ENCODE measurements around the gene RFX2. TPM values are rescaled to one million over a fixed set of nuclear protein-coding genes. Genes with fewer than 3 reads are reported as not detected.

RFX2 gene
- total RNA-seq, 4 donors from 2014 or later: 0.31 to 10.5 (median 2.2) TPM

DNA sequence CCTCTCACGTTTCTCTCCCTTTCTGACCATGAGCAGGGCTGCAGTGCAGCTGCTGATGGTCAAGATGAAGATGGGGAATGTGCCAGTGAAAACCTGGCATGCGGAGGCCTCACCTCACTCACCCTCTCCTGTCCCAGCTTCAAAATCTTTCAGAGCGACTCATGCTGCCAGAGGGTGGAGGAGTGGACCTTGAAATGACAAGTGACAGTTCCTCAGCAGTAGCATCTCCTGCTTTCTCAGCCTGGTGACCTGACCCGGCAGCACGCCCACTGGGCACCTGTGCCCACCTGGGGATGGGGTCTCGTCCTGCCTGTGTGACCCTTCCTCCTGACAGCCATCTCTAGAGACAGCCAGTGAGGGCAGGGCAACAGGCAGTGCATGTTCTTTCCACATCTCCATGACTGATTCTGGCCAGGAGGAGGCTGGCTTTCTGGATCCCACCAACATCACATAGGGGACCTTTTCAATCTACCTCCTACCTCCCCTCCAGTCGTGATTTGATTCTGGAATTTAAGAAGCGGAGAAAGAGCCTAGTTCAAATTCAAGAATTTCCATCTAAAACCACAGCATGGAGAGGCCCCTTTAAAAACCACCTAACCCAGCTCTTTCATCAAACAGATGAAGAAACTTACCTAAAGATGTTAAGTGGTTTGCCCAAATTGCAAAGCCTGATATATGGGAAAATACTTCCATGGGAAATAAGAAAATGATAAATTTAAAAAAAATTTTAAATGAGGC lies 45.8 kb downstream of the RFX2 start:
- TF ChIP-seq, protein P1, sequence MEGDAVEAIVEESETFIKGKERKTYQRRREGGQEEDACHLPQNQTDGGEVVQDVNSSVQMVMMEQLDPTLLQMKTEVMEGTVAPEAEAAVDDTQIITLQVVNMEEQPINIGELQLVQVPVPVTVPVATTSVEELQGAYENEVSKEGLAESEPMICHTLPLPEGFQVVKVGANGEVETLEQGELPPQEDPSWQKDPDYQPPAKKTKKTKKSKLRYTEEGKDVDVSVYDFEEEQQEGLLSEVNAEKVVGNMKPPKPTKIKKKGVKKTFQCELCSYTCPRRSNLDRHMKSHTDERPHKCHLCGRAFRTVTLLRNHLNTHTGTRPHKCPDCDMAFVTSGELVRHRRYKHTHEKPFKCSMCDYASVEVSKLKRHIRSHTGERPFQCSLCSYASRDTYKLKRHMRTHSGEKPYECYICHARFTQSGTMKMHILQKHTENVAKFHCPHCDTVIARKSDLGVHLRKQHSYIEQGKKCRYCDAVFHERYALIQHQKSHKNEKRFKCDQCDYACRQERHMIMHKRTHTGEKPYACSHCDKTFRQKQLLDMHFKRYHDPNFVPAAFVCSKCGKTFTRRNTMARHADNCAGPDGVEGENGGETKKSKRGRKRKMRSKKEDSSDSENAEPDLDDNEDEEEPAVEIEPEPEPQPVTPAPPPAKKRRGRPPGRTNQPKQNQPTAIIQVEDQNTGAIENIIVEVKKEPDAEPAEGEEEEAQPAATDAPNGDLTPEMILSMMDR (IDR thresholded peaks at IDR 0.05 in 4 of 5, conservative IDR thresholded peaks at IDR 0.05 in 1 of 5): no peak
- TF ChIP-seq POLR2A (IDR thresholded peaks at IDR 0.05): no peak
- DNase-seq (no peak), ATAC-seq (no peak)
- no peak overlapping the region for H3K27ac ChIP-seq
- in situ Hi-C loops (cut with MboI; ENCODE audit: low sequenced_read_pairs in 4 of 4): no loop called here
- no peak overlapping the region for H3K4me3 ChIP-seq
- peaks cover 0 to 3% (median 0%) of the 10 kb centered on the region in 3 donors for H3K27me3 ChIP-seq
- no peaks in the 10 kb centered on the region for H3K36me3 ChIP-seq
- H3K9me3 ChIP-seq: no peaks in the 10 kb centered on the region
- peaks cover 22 to 36% of the 10 kb centered on the region in 2 donors for H3K4me1 ChIP-seq
- intact Hi-C loops (cut with DNase I; ENCODE audit: low total_unique reads): no loop called here

DNA sequence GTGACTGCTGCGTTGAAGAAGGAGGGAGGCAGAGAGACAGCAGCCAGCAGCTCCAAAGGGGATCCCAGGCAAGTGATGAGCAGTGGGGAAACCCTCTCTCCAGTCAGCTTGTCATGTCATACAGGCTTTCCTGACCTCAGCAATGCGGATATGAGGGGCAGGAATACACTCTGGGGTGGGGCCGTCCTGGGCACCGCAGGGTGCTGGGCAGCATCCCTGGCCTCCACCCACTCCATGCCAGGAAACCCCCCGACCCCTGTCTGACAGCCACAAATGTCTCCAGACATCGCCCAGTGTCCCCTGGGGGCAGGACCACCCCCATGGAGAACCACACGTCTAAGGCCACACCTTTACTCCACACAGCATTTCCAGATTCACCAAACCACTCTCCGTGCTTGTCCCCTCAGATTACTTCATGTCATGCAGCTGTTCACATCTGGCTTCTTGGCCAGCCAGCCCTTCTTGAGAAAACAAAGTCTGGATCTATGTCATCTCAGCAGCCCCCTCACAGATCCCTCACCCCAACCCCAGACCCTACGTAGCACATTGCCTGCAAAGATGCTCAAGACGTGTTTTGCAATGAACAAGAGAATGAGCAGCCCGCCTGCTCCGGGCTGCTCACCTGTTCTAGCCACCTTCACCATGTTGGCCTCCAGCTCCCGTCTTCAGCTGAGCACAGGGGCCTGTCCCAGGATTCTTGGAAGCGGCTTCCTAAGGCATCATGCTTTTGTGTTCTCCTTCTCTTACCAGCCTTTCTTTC lies 46.5 kb downstream of the RFX2 start:
- intact Hi-C loops (cut with DNase I; ENCODE audit: low total_unique reads): no loop called here
- H3K9me3 ChIP-seq: no peaks in the 10 kb centered on the region
- H3K4me3 ChIP-seq: no peak overlapping the region
- H3K27ac ChIP-seq: no peak overlapping the region
- DNase-seq: no peak
- in situ Hi-C loops (cut with MboI; ENCODE audit: low sequenced_read_pairs in 4 of 4): no loop called here
- ATAC-seq: no peak
- peaks cover 0 to 3% (median 0%) of the 10 kb centered on the region in 3 donors for H3K27me3 ChIP-seq
- H3K4me1 ChIP-seq: peaks cover 24 to 36% of the 10 kb centered on the region in 2 donors
- H3K36me3 ChIP-seq: no peaks in the 10 kb centered on the region
- TF ChIP-seq, protein P1 (IDR thresholded peaks at IDR 0.05 in 4 of 5, conservative IDR thresholded peaks at IDR 0.05 in 1 of 5): no peak
- TF ChIP-seq POLR2A (IDR thresholded peaks at IDR 0.05): no peak

- no peak for ATAC-seq
- in situ Hi-C loops (cut with MboI; ENCODE audit: low sequenced_read_pairs in 4 of 4): no loop called here
- no peaks in the 10 kb centered on the region for H3K36me3 ChIP-seq
- no peaks in the 10 kb centered on the region for H3K9me3 ChIP-seq
- H3K27me3 ChIP-seq: peaks cover 0 to 3% (median 0%) of the 10 kb centered on the region in 3 donors
- H3K4me3 ChIP-seq: no peak overlapping the region
- intact Hi-C loops (cut with DNase I; ENCODE audit: low total_unique reads): no loop called here
- peaks cover 30 to 38% of the 10 kb centered on the region in 2 donors for H3K4me1 ChIP-seq
- H3K27ac ChIP-seq: peak overlapping the region; percentile 28 to 46 (median 38)
- TF ChIP-seq, protein P1 (IDR thresholded peaks at IDR 0.05 in 4 of 5, conservative IDR thresholded peaks at IDR 0.05 in 1 of 5): no peak
- DNase-seq: no peak
Measured at GRCh38 chr19:6062961-6063575, 47.2 kb downstream of the RFX2 start.

DNA sequence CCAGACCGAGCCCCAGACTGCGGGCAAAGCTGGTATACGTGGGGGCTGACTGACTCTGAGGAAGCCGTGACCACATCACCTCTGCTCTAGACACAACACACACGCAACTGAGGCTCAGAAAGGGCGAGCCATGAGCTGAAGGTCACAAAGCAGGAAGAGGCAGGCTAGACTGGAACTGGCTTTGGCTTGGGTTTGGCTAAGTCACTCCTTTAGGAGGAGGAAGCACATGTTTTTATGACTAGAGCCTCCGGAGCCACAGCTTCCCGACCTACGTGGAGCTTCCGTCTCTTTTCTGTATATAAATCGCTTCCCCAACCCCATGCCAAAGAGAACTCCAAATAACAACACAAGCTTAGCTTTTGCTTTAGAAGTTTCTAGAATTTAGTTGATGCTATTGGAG lies 48.0 kb downstream of the RFX2 start:
- intact Hi-C loops (cut with DNase I; ENCODE audit: low total_unique reads): no loop called here
- peak overlapping the region; percentile 36 to 51 (median 43) for H3K27ac ChIP-seq
- peaks cover 32 to 40% of the 10 kb centered on the region in 2 donors for H3K4me1 ChIP-seq
- TF ChIP-seq, protein P1 (IDR thresholded peaks at IDR 0.05 in 4 of 5, conservative IDR thresholded peaks at IDR 0.05 in 1 of 5): no peak
- peak in 1 of 2 donors; percentile 13 for TF ChIP-seq POLR2A (IDR thresholded peaks at IDR 0.05)
- in situ Hi-C loops (cut with MboI; ENCODE audit: low sequenced_read_pairs in 4 of 4): no loop called here
- H3K4me3 ChIP-seq: no peak overlapping the region
- DNase-seq (no peak), ATAC-seq (no peak)
- H3K27me3 ChIP-seq: peaks cover 0 to 3% (median 0%) of the 10 kb centered on the region in 3 donors
- H3K9me3 ChIP-seq: no peaks in the 10 kb centered on the region
- no peaks in the 10 kb centered on the region for H3K36me3 ChIP-seq

Measured in gastrocnemius medialis (tissue), 4 donors.